Mucosa of descending colon (tissue), 3 donors: ENCODE results near the gene B3GLCT. TPM values are rescaled to one million over a fixed set of nuclear protein-coding genes. Genes with fewer than 3 reads are reported as not detected.
"Not testable (repeated sequence)": the region's sequence is repeated elsewhere in the genome, so short reads cannot be mapped to it uniquely, and the experiment has no call there.

Source experiments
- ATAC-seq: fragments of 200-7000 bp; cut with Tn5 transposase; one replicate; pipeline ENCODE4 v1.9.1; 2020; ENCODE audit warnings: mild to moderate bottlenecking, moderate library complexity
- DNase-seq, 3 donors: peaks; one replicate each; pipeline ENCODE4 v3.0.0-alpha.2; 2020
- H3K36me3 ChIP-seq: fragments of 200-600 bp; one replicate; pipeline ENCODE4 v1.8.0; 2021; ENCODE audit warnings: low read depth, mild to moderate bottlenecking
- H3K4me1 ChIP-seq: fragments of 200-600 bp; one replicate; pipeline ENCODE4 v1.8.0; 2021; ENCODE audit warnings: low read depth, mild to moderate bottlenecking
- H3K4me3 ChIP-seq: fragments of 200-600 bp; one replicate; pipeline ENCODE4 v1.8.0; 2021; ENCODE audit warnings: mild to moderate bottlenecking
- H3K9me3 ChIP-seq: fragments of 200-600 bp; one replicate; pipeline ENCODE4 v1.8.0; 2021; ENCODE audit warnings: mild to moderate bottlenecking
- intact Hi-C, 2 donors: fragments of 100-400 bp; cut with DNase I in 1 of 2; cut with micrococcal nuclease in 1 of 2; formaldehyde crosslinking; loops; one replicate each; pipeline versions ENCODE4 v1.11.0 to v1.11.1; 2022; cut with DNase I, micrococcal nuclease
- total RNA-seq, 3 donors: library from RNA; stranded (reverse); fragmentation: NEBNext Ultra II Directional in 2 of 3; extraction: Animal tissue kit (Norgen Biotek cat#: 25700) in 2 of 3; gene quantifications; one replicate each; pipeline versions ENCODE4 v1.2.1 to v1.2.4, GENCODE V29; 2021 to 2023
- TF ChIP-seq, protein P1 (sequence below): fragments of 200-600 bp; IDR thresholded peaks from one replicate; pipeline ENCODE4 v1.8.0; 2022; ENCODE audit warnings: antibody characterized with exemption, mild to moderate bottlenecking
- donor health status: DM: no; HTN: no; CAD: no; lungs with moderate emphysema.
- donor health status: DM: no; HTN: no; CAD: no.
- donor health status: DM: no; HTN: yes; CAD: no.

The B3GLCT gene
- total RNA-seq, 3 donors from 2014 or later: 3.1 to 5.1 (median 4.0) TPM

DNA sequence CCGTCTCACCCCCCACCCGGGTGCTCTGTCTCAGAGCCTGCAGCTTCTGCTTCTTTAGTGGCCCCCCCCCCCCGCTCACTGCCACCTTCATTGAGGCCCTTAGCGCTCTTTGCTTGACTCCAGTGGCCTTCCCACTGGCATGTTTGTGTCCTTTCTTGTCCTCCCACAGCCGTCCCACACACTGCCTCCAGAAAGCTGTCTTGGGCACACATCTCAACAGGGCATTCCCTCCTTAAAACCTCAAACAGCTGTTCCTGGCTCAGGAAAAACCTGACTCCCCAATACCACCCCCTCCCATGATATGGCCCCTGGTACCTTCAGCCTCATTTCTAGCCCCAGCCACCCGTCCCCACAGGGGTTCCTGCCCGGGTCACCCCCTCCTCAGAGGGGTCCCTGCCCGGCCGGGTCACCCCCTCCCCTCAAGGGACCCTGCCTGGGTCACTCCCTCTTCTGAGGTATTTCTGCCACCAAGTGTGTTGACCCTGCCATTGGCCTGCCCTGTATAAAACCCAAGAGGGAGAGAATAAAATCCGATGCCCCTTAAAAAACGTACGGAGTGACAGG, 8.9 kb downstream of the B3GLCT start:
- ATAC-seq: no peak
- Histone ChIP-seq H3K4me3 (no peak overlapping the region), H3K9me3 (no peaks in the 10 kb centered on the region), H3K36me3 (no peaks in the 10 kb centered on the region), H3K4me1 (no peaks in the 10 kb centered on the region)
- TF ChIP-seq, protein P1, sequence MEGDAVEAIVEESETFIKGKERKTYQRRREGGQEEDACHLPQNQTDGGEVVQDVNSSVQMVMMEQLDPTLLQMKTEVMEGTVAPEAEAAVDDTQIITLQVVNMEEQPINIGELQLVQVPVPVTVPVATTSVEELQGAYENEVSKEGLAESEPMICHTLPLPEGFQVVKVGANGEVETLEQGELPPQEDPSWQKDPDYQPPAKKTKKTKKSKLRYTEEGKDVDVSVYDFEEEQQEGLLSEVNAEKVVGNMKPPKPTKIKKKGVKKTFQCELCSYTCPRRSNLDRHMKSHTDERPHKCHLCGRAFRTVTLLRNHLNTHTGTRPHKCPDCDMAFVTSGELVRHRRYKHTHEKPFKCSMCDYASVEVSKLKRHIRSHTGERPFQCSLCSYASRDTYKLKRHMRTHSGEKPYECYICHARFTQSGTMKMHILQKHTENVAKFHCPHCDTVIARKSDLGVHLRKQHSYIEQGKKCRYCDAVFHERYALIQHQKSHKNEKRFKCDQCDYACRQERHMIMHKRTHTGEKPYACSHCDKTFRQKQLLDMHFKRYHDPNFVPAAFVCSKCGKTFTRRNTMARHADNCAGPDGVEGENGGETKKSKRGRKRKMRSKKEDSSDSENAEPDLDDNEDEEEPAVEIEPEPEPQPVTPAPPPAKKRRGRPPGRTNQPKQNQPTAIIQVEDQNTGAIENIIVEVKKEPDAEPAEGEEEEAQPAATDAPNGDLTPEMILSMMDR: no peak
- no peak for DNase-seq
- intact Hi-C loops: no loop called here

DNA sequence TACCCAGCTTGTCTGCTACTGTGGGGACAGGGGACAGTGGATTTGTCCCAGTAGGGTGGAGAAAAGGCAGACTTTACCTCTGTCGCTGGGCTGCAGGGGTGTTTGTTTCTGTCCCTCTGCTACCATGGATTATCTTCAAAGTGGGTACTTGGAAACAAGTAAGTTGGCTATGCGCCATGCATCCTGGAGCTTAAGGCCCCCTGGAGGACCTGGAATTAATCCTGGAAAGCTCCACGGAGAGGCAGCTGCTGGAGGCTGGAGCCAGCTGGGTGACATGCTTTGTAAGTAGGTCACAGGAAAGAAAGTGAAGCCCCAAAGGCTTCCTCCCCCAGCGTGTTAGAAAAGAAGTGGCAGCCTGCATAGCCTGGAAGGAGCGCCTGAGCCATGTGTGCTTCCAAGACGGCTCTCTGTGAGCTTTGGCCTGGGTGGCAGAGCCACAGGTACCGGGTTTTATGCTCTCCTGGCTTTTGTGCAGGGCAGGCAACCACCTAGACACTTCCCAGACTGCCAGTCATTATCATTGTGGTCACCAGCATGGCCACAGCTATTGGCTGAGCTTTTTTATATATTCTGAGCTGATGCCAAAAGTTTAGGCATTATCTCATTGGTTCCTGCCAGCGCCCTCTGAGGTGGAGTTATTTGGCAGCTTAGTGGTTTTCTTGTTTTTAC, 9.5 kb downstream of the B3GLCT start:
- Histone ChIP-seq H3K4me1 (no peaks in the 10 kb centered on the region), H3K4me3 (no peak overlapping the region), H3K9me3 (no peaks in the 10 kb centered on the region), H3K36me3 (no peaks in the 10 kb centered on the region)
- TF ChIP-seq, protein P1: no peak
- ATAC-seq (peak; percentile 12), DNase-seq (no peak)
- intact Hi-C loops: no loop called here

GRCh38 chr13:31209841-31210210, 10.1 kb downstream of the B3GLCT start:
- Histone ChIP-seq H3K36me3 (no peaks in the 10 kb centered on the region), H3K4me1 (no peaks in the 10 kb centered on the region), H3K4me3 (no peak overlapping the region), H3K9me3 (no peaks in the 10 kb centered on the region)
- DNase-seq (no peak), ATAC-seq (no peak)
- intact Hi-C loops: no loop called here
- TF ChIP-seq, protein P1: no peak

DNA sequence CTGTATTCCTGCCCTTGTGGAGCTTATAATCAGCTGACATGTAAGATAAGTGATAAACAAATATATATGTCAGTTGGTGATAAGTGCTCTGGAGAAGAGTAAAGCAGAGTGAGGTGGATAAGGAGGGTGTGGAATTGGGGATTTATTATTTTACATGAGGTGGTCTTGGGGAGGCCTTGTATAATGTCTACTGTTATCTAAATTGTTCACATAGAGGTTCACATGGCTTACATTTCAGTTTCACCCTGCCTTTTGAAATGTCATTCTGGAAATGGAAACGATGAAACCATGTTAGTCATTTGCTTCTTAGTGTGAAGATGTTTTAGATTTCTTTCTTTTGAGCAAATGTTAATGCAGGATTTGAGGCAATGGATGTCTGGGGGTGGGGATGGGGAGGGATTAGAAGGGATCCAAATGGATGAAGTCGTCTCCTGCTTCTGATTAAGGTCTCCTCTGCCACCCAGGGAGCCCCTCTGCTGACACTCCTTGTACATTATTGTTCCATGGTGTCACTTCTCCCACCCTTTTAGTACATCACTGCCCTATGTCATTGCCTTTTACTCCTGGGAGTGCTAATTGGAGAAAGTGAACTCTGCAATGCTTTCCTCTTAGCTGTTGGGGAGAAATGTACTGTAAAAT, 14.0 kb downstream of the B3GLCT start:
- intact Hi-C loops: no loop called here
- no peak for DNase-seq
- no peak for ATAC-seq
- no peaks in the 10 kb centered on the region for H3K9me3 ChIP-seq
- TF ChIP-seq, protein P1: no peak
- no peaks in the 10 kb centered on the region for H3K36me3 ChIP-seq
- H3K4me1 ChIP-seq: no peaks in the 10 kb centered on the region
- no peak overlapping the region for H3K4me3 ChIP-seq

- no peaks in the 10 kb centered on the region for H3K4me1 ChIP-seq
- TF ChIP-seq, protein P1: no peak
- no peak for ATAC-seq
- no peaks in the 10 kb centered on the region for H3K9me3 ChIP-seq
- no peaks in the 10 kb centered on the region for H3K36me3 ChIP-seq
- no peak for DNase-seq
- no peak overlapping the region for H3K4me3 ChIP-seq
- intact Hi-C loops: no loop called here
Observed at GRCh38 chr13:31214435-31214834, 14.7 kb downstream of the B3GLCT start.

- H3K4me1 ChIP-seq, ATAC-seq, H3K4me3 ChIP-seq, intact Hi-C loops, DNase-seq, H3K36me3 ChIP-seq, H3K9me3 ChIP-seq: not testable (repeated sequence)
Observed at GRCh38 chr13:31216916-31217315, 17.1 kb downstream of the B3GLCT start.
